Neuron (in vitro differentiated cells): Measurements from ENCODE around the gene CRACR2B.

Experiments used
- H2AFZ ChIP-seq: one replicate; pipeline ENCODE4 v1.6.1; 2013; ENCODE audit warnings: low read depth, mild to moderate bottlenecking, inconsistent platforms, low read length, moderate library complexity
- H3K27me3 ChIP-seq: one replicate; pipeline ENCODE4 v1.6.1; 2013; ENCODE audit warnings: low read length; ENCODE audit not compliant: insufficient read depth
- H3K36me3 ChIP-seq: one replicate; pipeline ENCODE4 v1.6.1; 2013; ENCODE audit warnings: low read length; ENCODE audit not compliant: insufficient read depth
- H3K4me1 ChIP-seq: one replicate; pipeline ENCODE4 v1.6.1; 2013; ENCODE audit warnings: low read length; ENCODE audit not compliant: insufficient read depth
- H3K4me3 ChIP-seq: 2 replicates; pipeline ENCODE4 v1.5.1; 2013; ENCODE audit warnings: mild to moderate bottlenecking, low read length, moderate library complexity
- H3K9me3 ChIP-seq: one replicate; pipeline ENCODE4 v1.6.1; 2013; ENCODE audit warnings: low read length

Gene CRACR2B

DNA sequence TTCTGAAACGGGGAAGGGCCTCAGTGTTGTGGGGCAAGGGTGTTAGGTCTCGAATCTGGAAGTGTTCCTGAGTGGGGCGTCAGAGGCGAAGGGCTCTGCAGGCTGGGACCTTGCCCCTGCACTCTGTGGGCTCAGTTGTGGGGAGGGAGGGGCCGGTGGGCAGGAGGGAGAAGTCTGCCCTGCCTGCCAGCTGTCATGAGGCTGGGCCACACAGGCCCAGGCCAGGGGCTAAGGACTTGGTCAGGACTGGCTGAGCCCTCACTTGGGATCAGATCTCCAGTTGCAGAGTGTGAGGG is at the start of gene CRACR2B:
Gene CRACR2B, plus strand, starts transcription at position 23 of the 296 bp plus-strand sequence. CDS start 689 bp downstream, outside the sequence.
- Histone ChIP-seq H3K27me3 (peaks cover 7% of the 10 kb centered on the region), H3K4me1 (peaks cover 55% of the 10 kb centered on the region), H3K9me3 (no peaks in the 10 kb centered on the region), H2AFZ (no peak within 1 kb of the TSS), H3K4me3 (peak within 1 kb of the TSS; percentile 35), H3K36me3 (peaks cover 14% of the 10 kb centered on the region)

DNA sequence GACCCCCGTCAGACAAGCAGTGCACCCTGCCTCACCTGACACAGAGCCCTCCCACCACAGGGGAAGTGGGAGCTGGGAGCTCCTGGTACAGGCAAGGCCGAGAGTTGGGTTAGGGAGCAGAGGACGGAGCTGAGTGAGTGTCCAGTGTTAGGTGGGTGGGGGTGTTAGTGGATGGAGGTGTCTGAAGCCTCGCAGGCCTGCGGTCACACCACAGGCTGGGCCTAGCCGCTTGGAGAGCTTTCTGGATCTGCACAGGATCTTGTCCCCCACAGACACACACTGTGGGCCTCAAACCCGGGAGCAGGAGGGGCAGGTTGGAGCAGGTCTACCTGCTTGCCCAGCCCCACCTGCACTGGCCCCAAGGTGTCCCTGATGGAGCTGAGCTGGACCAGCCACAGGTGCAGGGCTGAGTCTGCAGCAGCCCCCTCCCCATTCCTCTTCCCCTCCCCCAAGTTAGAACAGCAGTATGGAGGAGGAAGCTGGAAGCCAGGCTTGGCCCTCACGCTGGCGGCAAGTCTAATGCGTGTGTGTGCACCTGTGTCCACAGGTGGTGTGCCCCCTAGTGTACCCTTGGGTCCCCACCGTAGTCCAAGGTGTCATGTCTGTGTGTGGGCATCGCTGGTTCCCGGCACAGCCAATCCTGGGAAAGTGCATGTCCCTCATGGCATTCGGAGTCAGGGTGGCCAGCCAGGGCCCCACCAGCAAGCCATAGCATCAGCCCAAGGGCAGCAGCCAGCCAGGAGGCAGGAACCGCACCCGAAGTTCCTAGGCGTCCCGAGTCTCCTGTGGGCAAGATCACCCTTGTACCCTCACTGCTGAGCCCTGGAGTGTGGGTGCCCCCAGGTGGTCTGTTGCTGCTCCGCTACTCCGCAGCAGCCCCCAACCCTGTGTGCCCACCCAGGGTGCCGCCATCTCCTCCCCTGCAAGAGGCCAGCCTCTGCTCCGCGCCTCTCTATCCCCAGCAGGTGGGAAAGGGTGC is 48.5 kb upstream of the CRACR2B start:
- no peaks in the 10 kb centered on the region for H3K27me3 ChIP-seq
- H3K9me3 ChIP-seq, result no peaks in the 10 kb centered on the region
- peaks cover 6% of the 10 kb centered on the region for H3K36me3 ChIP-seq
- no peak overlapping the region for H3K4me3 ChIP-seq
- H3K4me1 ChIP-seq, result peaks cover 36% of the 10 kb centered on the region
- H2AFZ ChIP-seq, result no peak overlapping the region

DNA sequence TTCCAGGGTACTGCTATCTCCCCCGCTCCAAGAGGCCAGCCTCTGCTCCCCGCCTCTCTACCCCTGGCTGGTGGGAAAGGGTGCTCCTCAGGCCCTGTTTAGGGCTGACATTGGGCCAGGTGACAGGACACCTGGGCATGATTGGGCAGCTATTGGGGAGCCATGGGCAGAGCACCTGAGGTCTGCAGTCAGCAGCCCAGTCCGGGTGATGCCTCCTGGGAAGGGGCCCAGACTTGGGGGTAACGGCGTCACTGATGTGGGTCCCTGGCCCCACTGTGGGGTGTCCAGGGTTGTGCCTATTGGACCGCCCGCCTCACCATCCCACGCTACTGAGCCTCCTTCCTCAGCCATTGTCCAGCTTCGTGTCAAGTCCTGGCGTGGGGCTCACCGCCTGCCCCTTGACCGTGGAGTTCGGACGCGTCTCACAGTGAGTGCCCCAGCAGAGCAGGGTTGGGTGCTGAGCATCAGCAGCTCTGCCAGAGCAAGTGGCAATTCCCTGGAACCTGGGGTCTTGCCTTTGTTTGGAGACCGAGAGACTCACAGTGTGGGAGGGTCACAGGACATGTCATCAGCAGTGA is 47.7 kb upstream of the CRACR2B start:
- Histone ChIP-seq H3K27me3 (no peaks in the 10 kb centered on the region), H3K9me3 (no peaks in the 10 kb centered on the region), H3K4me1 (peaks cover 36% of the 10 kb centered on the region), H3K4me3 (no peak overlapping the region), H2AFZ (no peak overlapping the region), H3K36me3 (peaks cover 3% of the 10 kb centered on the region)

DNA sequence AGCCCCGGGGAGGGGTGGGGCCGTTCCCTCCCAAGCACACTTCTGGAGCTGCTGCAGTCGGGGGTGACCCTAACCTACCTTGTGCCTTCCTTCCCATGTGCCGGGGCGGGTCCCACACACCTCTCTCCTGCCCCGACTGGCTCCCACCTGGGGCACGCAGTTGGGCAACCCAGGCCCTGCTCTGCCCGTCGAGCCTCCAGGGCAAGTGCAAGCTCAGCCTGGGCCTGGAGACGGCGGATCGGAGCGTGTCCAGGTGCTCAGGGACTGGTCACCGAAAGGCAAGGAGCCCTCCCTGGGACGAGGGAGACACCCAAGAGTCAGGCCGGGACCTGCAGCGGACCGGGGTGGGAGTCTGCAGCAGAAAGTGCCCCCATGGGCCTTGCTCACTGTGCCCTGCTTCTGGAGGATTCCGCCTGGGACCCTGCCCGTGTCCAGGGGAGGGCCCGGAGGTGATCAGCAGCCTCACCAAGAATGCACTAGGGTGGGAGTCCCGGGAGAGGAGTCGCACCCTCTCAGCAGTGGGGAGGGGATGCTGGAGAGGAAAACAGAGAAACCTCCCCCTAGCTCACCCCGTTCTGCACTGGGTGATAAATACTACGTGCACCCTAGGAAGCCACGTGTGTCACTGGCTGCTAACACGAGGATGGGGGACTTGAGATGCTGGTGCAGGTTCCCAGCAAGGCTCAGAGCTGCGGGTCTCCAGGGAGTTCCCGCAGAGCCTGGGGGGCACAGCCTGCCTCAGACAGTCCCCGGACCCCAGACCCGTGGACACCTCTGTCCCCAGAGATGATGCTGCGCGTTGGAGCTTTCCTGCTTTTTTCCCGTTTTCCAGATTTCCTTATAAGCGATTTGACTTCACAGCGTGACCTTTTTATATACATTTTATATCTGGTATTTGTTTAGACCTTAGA is 45.2 kb upstream of the CRACR2B start:
- Histone ChIP-seq H3K4me3 (no peak overlapping the region), H3K27me3 (no peaks in the 10 kb centered on the region), H3K9me3 (no peaks in the 10 kb centered on the region), H3K36me3 (peaks cover 2% of the 10 kb centered on the region), H3K4me1 (peaks cover 22% of the 10 kb centered on the region), H2AFZ (no peak overlapping the region)

DNA sequence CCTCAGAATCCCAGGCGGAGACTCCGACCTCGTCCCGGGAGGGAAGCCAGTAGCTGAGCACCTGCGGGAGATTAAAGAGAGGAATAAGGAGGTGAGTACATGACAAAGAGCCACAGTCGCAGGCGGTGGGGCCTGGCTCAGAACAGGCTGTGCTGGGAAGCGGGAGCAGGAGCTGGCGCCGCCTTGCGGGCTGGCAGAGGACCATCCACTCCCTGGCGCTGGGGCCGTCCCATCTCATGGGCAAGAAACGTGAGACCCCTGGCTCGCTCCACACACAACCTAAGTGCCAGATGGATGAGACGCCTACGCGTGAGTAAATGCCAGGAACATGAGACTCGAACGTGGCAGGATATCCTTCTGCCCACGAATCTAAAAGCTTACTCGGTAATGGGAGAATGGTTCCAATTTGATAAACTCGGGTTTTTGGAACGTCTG is 44.1 kb upstream of the CRACR2B start:
- Histone ChIP-seq H3K27me3 (no peaks in the 10 kb centered on the region), H3K4me3 (no peak overlapping the region), H3K36me3 (peaks cover 2% of the 10 kb centered on the region), H3K9me3 (no peaks in the 10 kb centered on the region), H3K4me1 (peaks cover 14% of the 10 kb centered on the region), H2AFZ (no peak overlapping the region)

DNA sequence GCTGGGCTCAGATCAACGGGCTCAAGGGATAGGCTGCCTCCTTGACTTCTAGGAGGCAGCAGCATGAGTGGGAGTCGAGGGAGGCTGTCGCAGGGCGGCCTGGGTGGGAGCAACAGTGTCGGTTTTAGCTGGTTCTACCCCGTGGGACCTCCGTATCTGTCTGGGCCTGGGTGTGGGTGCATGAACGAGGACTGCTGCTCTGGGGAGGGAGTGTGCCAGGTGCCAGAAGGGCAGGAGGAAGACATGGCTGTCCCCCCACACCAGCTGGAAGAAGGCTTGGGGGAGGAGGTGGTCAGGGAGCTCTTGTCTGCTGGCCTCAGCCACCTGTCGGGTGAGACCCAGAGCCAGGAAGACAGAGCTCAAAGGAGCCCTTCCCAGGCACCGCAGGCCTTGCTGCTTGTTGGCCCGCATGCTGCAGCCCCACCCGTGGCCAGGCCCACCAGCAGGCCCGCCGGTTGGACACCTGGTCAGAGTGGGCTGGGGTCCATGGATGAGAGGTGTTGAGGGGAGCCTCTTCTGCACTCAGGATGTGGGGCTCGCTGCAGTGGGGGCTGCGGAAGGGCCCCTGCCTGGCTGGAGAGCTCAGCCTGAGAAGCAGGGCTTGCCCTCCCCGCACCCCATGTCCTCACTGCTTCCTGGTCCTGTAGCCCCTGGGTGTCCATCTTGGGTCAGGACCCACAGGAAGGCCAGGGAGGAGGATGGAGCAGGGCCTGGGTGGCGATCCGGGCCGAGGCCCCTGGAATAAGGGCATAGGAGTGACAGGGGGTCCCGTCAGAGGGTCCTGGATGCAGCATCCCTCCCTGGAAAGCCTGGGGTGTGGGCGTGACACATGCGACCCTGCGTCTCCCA is 41.3 kb upstream of the CRACR2B start:
- Histone ChIP-seq H3K36me3 (no peaks in the 10 kb centered on the region), H3K4me1 (peaks cover 8% of the 10 kb centered on the region), H3K9me3 (no peaks in the 10 kb centered on the region), H3K4me3 (no peak overlapping the region), H3K27me3 (no peaks in the 10 kb centered on the region), H2AFZ (no peak overlapping the region)

DNA sequence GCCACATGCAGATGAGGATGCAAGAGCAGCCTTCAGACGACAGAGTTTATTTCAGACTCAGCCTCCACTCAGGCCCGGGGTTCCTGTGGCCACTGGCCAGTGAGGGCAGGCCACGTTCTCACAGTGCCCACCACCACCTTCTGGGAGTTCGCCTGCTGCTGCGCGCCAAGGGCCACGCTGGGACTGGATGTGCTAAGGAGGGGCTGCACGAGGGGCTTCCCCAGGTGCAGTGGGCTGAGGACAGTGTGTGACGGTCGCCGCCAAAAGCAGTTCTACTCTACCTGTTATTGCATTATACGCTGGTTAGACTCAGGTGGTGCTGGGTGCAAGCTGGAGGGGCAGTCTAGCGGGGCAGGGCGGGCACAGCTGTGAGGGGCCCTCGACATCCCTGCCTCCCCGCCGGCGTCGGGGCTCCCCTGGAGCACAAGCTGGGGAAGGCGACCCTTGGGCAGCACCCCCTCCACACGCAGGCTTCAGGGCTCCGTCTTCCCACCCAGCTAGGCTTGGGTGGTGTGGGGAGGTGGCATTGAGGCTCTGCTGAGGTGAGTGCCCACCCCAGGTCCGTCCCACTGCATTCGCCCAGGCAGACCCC is 40.5 kb upstream of the CRACR2B start:
- H3K27me3 ChIP-seq, result no peaks in the 10 kb centered on the region
- peaks cover 8% of the 10 kb centered on the region for H3K4me1 ChIP-seq
- H3K4me3 ChIP-seq, result no peak overlapping the region
- no peak overlapping the region for H2AFZ ChIP-seq
- H3K36me3 ChIP-seq, result peaks cover 7% of the 10 kb centered on the region
- H3K9me3 ChIP-seq, result no peaks in the 10 kb centered on the region

DNA sequence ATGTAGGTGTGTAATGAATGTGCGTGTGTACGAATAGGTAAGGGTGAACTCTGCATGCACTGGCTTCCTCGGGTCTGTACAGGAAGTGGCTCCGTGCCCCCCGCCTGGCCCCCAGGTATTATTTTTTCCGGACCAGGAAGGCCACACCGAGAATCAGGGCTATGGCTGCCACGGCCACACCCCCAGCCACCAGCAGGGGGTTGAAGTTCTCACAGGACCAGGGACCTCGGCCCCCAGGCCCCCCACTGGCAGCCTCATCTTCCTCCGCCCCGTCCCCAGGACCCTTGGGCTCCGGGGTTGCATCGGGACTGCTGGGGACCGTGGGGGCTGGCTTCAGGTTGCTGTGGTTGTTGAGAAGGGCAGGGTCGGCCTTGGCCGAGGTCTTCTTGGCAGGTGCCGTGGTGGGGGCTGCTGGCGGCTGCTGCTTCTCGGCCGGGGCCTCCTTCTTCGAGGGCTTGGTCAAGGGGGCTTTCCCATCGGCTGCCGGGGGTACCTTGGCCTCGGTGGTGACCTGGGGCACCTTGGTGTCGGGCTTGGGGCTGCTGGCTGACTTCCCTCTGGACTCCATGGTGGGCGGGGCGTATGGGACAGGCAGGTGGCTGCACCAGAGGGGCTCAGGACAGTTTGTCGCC is 39.6 kb upstream of the CRACR2B start:
- Histone ChIP-seq H2AFZ (no peak overlapping the region), H3K4me3 (no peak overlapping the region), H3K4me1 (peaks cover 8% of the 10 kb centered on the region), H3K36me3 (peaks cover 14% of the 10 kb centered on the region), H3K9me3 (no peaks in the 10 kb centered on the region), H3K27me3 (no peaks in the 10 kb centered on the region)

DNA sequence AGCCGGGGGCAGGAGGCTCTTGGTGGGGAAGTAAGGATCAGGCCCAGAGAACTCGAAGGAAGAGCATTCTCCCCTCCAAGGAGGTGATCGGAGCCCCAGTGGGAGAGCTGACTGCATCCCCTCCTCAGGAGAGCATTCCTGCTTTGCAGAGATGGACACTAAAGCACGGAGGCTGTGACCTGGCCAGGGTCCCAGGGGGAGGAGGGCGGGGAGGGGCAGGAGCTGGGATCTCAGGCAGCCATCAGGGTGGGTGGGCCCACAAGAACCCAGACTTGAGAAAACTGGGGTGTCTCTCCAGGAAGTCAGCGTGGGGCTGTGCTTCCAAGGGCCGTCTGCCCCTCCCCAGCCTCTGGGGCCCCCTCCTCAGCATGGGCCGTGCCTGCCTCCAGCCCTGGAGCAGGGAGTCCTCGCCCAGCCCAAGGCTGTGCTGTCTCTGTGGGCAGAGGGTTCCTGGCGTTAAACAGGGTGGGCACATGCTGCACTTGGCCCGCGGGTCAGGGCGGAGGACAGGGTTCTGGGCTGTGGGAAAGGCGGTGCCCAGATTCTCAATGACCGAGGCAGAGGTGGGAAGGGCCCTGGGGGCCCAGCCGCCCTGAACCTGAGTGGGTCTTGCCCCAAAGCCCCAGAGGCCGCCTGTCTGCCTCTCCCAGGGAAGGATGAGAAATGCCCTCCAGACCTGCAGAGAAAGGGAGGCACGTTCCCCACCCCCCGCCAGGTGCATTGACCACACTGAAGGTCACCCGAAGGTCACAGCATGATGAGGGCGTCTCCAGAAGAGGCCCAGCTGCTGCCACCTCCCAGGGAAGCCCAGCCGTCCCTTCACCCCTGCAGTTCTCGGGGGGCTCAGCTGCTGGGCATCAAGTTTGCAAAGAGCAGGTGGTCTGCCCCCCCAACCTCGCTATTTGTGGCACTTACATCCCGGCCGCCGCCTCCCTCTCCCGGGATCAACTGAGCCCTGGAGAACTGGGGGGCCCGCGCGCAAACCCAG is 38.5 kb upstream of the CRACR2B start:
- Histone ChIP-seq H3K36me3 (peaks cover 24% of the 10 kb centered on the region), H3K4me1 (peaks cover 8% of the 10 kb centered on the region), H3K27me3 (no peaks in the 10 kb centered on the region), H2AFZ (no peak overlapping the region), H3K9me3 (no peaks in the 10 kb centered on the region), H3K4me3 (no peak overlapping the region)

DNA sequence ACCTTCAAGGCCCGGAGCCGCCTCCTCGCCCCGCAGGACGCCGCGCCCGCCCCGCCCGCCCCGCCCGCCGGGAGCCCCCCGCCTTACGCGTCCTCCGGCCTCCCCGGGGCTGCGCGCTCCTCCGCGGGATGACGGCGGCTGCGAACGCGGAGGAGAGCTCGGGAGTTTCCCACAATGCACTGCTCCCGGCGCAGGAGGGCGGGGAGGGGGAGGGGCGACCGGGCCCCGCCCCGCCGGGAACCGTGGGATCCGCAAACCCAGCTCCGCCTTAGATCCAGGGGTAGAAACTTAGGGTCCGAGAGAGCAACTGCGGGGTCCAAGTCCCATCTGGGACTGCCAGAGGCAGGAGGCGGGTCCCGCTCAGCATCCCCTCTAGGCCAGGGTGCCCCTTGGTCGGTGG is 37.8 kb upstream of the CRACR2B start, which contains the start of gene CEND1:
Gene CEND1, minus strand, starts transcription at position 148 of the 400 bp plus-strand sequence. CDS start 1,514 bp downstream, outside the sequence.
- Histone ChIP-seq H2AFZ (no peak within 1 kb of the TSS), H3K4me1 (peaks cover 8% of the 10 kb centered on the region), H3K4me3 (no peak within 1 kb of the TSS), H3K27me3 (no peaks in the 10 kb centered on the region), H3K36me3 (peaks cover 29% of the 10 kb centered on the region), H3K9me3 (no peaks in the 10 kb centered on the region)
